Measurements from ENCODE around the gene TEP1. TPM values are rescaled to one million over a fixed set of nuclear protein-coding genes. Genes with fewer than 3 reads are reported as not detected.
"Not testable (repeated sequence)": the region's sequence is repeated elsewhere in the genome, so short reads cannot be mapped to it uniquely, and the experiment has no call there.

Gene TEP1
- total RNA-seq, 1 donor from 2014 or later = 24.1 TPM

DNA sequence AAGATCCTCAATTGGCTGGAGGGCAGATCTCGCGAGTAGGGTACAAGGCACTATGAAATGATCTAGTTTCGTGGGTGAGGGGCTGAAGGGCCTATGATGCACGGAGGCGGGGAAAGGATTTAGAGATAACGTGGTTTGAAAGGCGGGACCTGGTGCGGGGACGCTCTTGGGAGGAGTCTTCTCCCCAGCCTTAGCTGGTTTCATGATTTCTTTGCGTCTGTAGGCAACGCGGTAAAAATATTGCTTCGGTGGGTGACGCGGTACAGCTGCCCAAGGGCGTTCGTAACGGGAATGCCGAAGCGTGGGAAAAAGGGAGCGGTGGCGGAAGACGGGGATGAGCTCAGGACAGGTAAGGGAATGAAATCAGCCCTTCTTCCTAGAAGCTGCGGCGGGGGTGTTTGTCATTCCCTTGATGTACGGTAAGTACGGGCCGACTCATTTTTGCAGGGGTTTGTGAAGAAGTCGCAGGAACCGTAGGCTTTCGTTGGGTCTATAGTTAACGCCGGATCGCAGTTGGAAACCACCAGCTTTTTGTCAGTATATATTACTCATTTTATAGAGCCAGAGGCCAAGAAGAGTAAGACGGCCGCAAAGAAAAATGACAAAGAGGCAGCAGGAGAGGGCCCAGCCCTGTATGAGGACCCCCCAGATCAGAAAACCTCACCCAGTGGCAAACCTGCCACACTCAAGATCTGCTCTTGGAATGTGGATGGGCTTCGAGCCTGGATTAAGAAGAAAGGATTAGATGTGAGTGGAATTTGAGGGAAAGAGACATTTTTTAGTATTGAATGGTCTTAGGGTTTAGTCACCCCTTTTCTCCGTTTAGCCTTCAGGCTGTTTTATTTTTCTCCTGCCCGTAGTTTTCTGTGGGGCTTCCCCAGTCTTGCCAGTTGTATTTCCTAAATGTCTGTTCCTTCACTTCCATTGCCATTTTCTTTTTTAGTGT, 42.3 kb upstream of the TEP1 start:
- peak overlapping the region; percentile 69 for H3K4me3 ChIP-seq (ENCODE audit: low read depth, low read length)
- TF ChIP-seq, protein P1, sequence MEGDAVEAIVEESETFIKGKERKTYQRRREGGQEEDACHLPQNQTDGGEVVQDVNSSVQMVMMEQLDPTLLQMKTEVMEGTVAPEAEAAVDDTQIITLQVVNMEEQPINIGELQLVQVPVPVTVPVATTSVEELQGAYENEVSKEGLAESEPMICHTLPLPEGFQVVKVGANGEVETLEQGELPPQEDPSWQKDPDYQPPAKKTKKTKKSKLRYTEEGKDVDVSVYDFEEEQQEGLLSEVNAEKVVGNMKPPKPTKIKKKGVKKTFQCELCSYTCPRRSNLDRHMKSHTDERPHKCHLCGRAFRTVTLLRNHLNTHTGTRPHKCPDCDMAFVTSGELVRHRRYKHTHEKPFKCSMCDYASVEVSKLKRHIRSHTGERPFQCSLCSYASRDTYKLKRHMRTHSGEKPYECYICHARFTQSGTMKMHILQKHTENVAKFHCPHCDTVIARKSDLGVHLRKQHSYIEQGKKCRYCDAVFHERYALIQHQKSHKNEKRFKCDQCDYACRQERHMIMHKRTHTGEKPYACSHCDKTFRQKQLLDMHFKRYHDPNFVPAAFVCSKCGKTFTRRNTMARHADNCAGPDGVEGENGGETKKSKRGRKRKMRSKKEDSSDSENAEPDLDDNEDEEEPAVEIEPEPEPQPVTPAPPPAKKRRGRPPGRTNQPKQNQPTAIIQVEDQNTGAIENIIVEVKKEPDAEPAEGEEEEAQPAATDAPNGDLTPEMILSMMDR (IDR thresholded peaks at IDR 0.05; ENCODE audit: insufficient read depth, low read length, poor library complexity, severe bottlenecking) = no peak
- no peak for DNase-seq (ENCODE audit: low read depth)
- H3K27me3 ChIP-seq (ENCODE audit: control insufficient read depth, insufficient read depth, low read length) = no peaks in the 10 kb centered on the region
- peaks cover 2% of the 10 kb centered on the region for H3K36me3 ChIP-seq (ENCODE audit: control insufficient read depth, insufficient read depth, low read length)

DNA sequence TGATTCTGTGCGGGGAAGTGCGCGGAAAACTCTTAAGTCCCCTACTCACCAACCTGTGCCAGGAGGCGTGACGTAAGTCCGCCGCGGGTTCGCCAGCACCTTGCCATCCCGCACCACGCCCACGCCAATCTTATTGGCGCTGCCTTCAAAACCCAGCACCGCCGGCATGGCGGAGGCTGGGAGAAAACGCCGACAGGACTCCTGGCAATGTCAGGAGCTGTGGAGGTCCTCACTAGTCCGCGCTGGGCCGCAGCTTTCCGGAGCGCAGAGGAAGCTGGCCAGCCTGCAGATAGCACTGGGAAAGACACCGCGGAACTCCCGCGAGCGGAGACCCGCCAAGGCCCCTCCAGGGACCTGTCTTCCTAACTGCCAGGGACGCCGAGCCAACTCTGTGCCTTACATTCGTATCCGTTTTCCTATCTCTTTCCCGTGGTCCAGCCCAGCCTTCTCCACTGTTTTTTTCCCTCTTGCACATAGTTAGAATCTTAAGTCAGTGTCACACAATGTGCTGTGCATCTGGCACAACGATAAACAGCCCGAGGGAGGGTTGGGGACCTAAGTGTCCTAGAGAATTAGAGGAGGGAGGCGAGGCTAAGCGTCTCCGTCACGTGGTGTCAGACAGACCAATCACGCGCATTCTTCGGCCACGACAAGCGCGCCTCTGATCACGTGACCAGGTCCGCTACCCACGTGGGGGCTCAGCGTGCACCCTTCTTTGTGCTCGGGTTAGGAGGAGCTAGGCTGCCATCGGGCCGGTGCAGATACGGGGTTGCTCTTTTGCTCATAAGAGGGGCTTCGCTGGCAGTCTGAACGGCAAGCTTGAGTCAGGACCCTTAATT, 41.4 kb upstream of the TEP1 start, which contains the start of the genes APEX1 and OSGEP:
APEX1 (plus strand) TSS at position 711 of the 839 bp plus-strand sequence. CDS start 420 bp downstream, outside the sequence.
OSGEP (minus strand) TSS at position 297 of the 839 bp plus-strand sequence; CDS start at position 168, 129 bp downstream.
- DNase-seq (ENCODE audit: low read depth) = peak; percentile 90
- peaks cover 3% of the 10 kb centered on the region for H3K36me3 ChIP-seq (ENCODE audit: control insufficient read depth, insufficient read depth, low read length)
- TF ChIP-seq, protein P1 (IDR thresholded peaks at IDR 0.05; ENCODE audit: insufficient read depth, low read length, poor library complexity, severe bottlenecking) = no peak
- H3K27me3 ChIP-seq (ENCODE audit: control insufficient read depth, insufficient read depth, low read length) = no peaks in the 10 kb centered on the region
- H3K4me3 ChIP-seq (ENCODE audit: low read depth, low read length) = peak within 1 kb of the TSS; percentile 69

- H3K36me3 ChIP-seq (ENCODE audit: control insufficient read depth, insufficient read depth, low read length); H3K4me3 ChIP-seq (ENCODE audit: low read depth, low read length); DNase-seq (ENCODE audit: low read depth); H3K27me3 ChIP-seq (ENCODE audit: control insufficient read depth, insufficient read depth, low read length): not testable (repeated sequence)
Observed at GRCh38 chr14:20452831-20453230, 39.5 kb upstream of the TEP1 start.

DNA sequence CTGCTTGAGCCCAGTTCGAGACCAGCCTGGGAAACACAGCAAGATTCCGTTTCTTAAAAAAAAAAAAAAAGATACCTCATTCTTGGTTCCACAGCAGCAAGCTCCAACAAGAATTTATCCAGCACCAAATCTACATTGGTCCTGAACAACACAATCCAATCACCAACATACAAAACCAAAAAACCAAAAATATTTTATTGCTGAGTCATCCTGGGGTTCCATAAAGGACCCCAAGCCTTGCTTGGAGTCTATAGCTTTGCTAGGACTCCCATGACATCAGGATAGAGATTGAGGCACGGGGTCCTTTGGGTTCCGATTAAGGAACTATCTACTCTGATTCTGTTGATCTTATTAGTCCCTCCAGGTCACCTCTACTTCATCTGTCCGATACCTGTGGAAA, 33.6 kb upstream of the TEP1 start:
- no peak for DNase-seq (ENCODE audit: low read depth)
- Histone ChIP-seq H3K4me3 (ENCODE audit: low read depth, low read length) (no peak overlapping the region), H3K36me3 (ENCODE audit: control insufficient read depth, insufficient read depth, low read length) (peaks cover 1% of the 10 kb centered on the region), H3K27me3 (ENCODE audit: control insufficient read depth, insufficient read depth, low read length) (no peaks in the 10 kb centered on the region)
- TF ChIP-seq, protein P1 (IDR thresholded peaks at IDR 0.05; ENCODE audit: insufficient read depth, low read length, poor library complexity, severe bottlenecking) = no peak

- not testable (repeated sequence) for H3K27me3 ChIP-seq (ENCODE audit: control insufficient read depth, insufficient read depth, low read length); H3K4me3 ChIP-seq (ENCODE audit: low read depth, low read length); DNase-seq (ENCODE audit: low read depth); H3K36me3 ChIP-seq (ENCODE audit: control insufficient read depth, insufficient read depth, low read length)
Observed at GRCh38 chr14:20443650-20444049, 30.3 kb upstream of the TEP1 start.

DNA sequence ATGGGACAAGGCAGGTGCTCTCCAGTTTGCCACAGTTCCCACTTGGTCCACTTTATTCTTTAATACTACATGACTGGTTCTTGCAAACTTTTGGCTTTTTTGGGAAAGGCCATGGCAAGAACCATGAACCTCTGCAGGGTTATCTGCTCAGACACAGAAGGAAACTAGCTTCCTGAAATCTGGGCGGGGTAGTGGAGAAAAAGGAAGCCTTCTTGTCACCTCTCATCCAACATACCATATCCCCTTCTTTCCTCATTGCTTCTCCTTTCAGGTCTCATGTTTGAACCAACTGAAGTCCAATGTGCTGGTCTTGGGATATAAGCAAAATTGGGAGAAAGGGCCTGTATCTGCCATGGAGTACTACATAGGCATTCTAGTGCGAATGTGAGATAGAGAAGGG, 28.2 kb upstream of the TEP1 start:
- DNase-seq (ENCODE audit: low read depth) = no peak
- H3K27me3 ChIP-seq (ENCODE audit: control insufficient read depth, insufficient read depth, low read length) = no peaks in the 10 kb centered on the region
- TF ChIP-seq, protein P1 (IDR thresholded peaks at IDR 0.05; ENCODE audit: insufficient read depth, low read length, poor library complexity, severe bottlenecking) = no peak
- H3K4me3 ChIP-seq (ENCODE audit: low read depth, low read length) = no peak overlapping the region
- no peaks in the 10 kb centered on the region for H3K36me3 ChIP-seq (ENCODE audit: control insufficient read depth, insufficient read depth, low read length)

All from kidney epithelial cell (primary cell).